Testis (tissue), 2 donors: ENCODE results near the gene SVIL.

ENCODE experiments used
- CTCF ChIP-seq, 3 experiments: fragments of 450-650 bp in 2 of 3; fragments of 200-600 bp in 1 of 3; sonication (generic) in 1 of 3; IDR thresholded peaks; one replicate each; pipeline ENCODE4 v1.5.1; 2016 to 2019; ENCODE audit warnings: antibody characterized with exemption in 3 of 3, mild to moderate bottlenecking in 2 of 3, moderate library complexity in 1 of 3
- POLR2A ChIP-seq: fragments of 450-650 bp; IDR thresholded peaks from one replicate; pipeline ENCODE4 v1.6.1; 2017; ENCODE audit warnings: antibody characterized with exemption, mild to moderate bottlenecking, moderate library complexity

- TF ChIP-seq CTCF (IDR thresholded peaks at IDR 0.05) = no peak
- TF ChIP-seq POLR2A = no peak
Observed at GRCh38 chr10:29681676-29682448, 47.1 kb upstream of the SVIL start.
